IMR-90 (cell line): ENCODE data around the gene DPP6.
"Not testable (repeated sequence)": the region's sequence is repeated elsewhere in the genome, so short reads cannot be mapped to it uniquely, and the experiment has no call there.

Experiments
- CTCF ChIP-seq: conservative IDR thresholded peaks from 2 replicates; pipeline ENCODE4 v1.5.1; 2012; ENCODE audit warnings: mild to moderate bottlenecking, low read depth, low read length, improper control_type of control experiment
- FOS ChIP-seq: fragments of 150-350 bp; IDR thresholded peaks from 2 replicates; pipeline ENCODE4 v1.6.1; 2016; ENCODE audit warnings: low read depth, low read length
- MAFK ChIP-seq: IDR thresholded peaks from 2 replicates; pipeline ENCODE4 v1.6.1; 2012; ENCODE audit warnings: low read depth, low read length, improper control_type of control experiment
- NFE2L2 ChIP-seq: fragments of 150-350 bp; IDR thresholded peaks from 2 replicates; pipeline ENCODE4 v1.6.1; 2016; ENCODE audit warnings: low read depth, mild to moderate bottlenecking, low read length
- POLR2A ChIP-seq: IDR thresholded peaks from 2 replicates; pipeline ENCODE4 v1.6.1; 2012; ENCODE audit warnings: mild to moderate bottlenecking, low read depth, low read length

GRCh38 chr7:154052530-154053252 lies 493 bp downstream of the DPP6 start:
- TF ChIP-seq CTCF, POLR2A, MAFK, NFE2L2, FOS: not testable (repeated sequence)
